ENCODE data around the gene REV1. TPM values are rescaled to one million over a fixed set of nuclear protein-coding genes. Genes with fewer than 3 reads are reported as not detected.

Gene REV1
- total and polyA plus RNA-seq, 9 of the 15 experiments (the other 6 are each of a cell fraction or from before 2014, with no cell fraction given): 12.8 to 54.4 (median 29.6) TPM

- no peak for DNase-seq (ENCODE audit: extremely low read depth in 1 of 4, low spot score in 3 of 4)
- in situ Hi-C loops (cut with MboI): no loop called here
- H3K9ac ChIP-seq (ENCODE audit: insufficient read depth in 1 of 2, low read depth in 2 of 2, low read length in 2 of 2): no peak overlapping the region
- H3K4me2 ChIP-seq (ENCODE audit: insufficient read depth, low read length): no peak overlapping the region
- H3K4me1 ChIP-seq (replicated peaks in 1 of 2; ENCODE audit: control insufficient read depth in 2 of 2, insufficient read depth in 2 of 2, low read length in 2 of 2): peaks cover 5 to 38% of the 10 kb centered on the region in 2 experiments
- H3K36me3 ChIP-seq (ENCODE audit: control insufficient read depth, insufficient read depth, low read length): peaks cover 22% of the 10 kb centered on the region; the same call in 2 of the 3 replicates
- BruUV-seq (replicated peaks): no TSS peak
- ChIA-PET CTCF (ENCODE audit: low intra/inter-chr PET ratio) (no interaction called here), POLR2A (no interaction called here)
- H4K20me1 ChIP-seq (replicated peaks; ENCODE audit: control insufficient read depth, insufficient read depth, low read length): peaks cover 34% of the 10 kb centered on the region
- H3K79me2 ChIP-seq (ENCODE audit: control insufficient read depth, insufficient read depth, low read length): peaks cover 100% of the 10 kb centered on the region
- H3K27me3 ChIP-seq (ENCODE audit: control insufficient read depth in 2 of 2, insufficient read depth in 2 of 2, low read length in 2 of 2): no peaks in the 10 kb centered on the region
- H3K27ac ChIP-seq (ENCODE audit: extremely low read depth, low read depth, low read length): no peak overlapping the region
- H2AFZ ChIP-seq (ENCODE audit: low read depth, low read length): no peak overlapping the region
- intact Hi-C loops (cut with micrococcal nuclease): no loop called here
- TF ChIP-seq EGR1 (conservative IDR thresholded peaks at IDR 0.05) (0 out of 2 replicates have a peak, but pooled peaks have one; percentile 31), ZNF253 (CRISPR knock-in tag; conservative IDR thresholded peaks at IDR 0.05) (no peak)
- no peak for ATAC-seq
- H3K9me3 ChIP-seq (replicated peaks; ENCODE audit: control insufficient read depth, insufficient read depth, low read depth, low read length): no peaks in the 10 kb centered on the region
- no peak for FAIRE-seq
- H3K9me1 ChIP-seq (ENCODE audit: control insufficient read depth, insufficient read depth, low read length): no peaks in the 10 kb centered on the region
- 41% methylated on average over 1 of the region's 1 CpG for WGBS (ENCODE audit: insufficient coverage, low coverage, missing lambda C conversion rate)
- H3K4me3 ChIP-seq: no peak overlapping the region
These were observed 9.4 kb downstream of the REV1 start for GRCh38 chr2:99480390-99480789.

- POLR2A ChIA-PET: no interaction called here
- in situ Hi-C loops (cut with MboI): no loop called here
- H4K20me1 ChIP-seq (replicated peaks; ENCODE audit: control insufficient read depth, insufficient read depth, low read length): peaks cover 30% of the 10 kb centered on the region; the same call in 1 of the 2 replicates
These were observed 11.2 kb downstream of the REV1 start for GRCh38 chr2:99478632-99479031.

More at GRCh38 chr2:99478632-99479031, 11.2 kb downstream of the REV1 start:
- H2AFZ ChIP-seq (ENCODE audit: low read depth, low read length): no peak overlapping the region
- peaks cover 100% of the 10 kb centered on the region for H3K79me2 ChIP-seq (ENCODE audit: control insufficient read depth, insufficient read depth, low read length)
- BruUV-seq (replicated peaks): no TSS peak
- DNase-seq (ENCODE audit: extremely low read depth in 1 of 4, low spot score in 3 of 4) (no peak), FAIRE-seq (no peak), ATAC-seq (no peak)
- no peak overlapping the region; the same call in 1 of the 2 replicates for H3K4me2 ChIP-seq (ENCODE audit: insufficient read depth, low read length)
- H3K36me3 ChIP-seq (ENCODE audit: control insufficient read depth, insufficient read depth, low read length): peaks cover 20% of the 10 kb centered on the region; the same call in 2 of the 3 replicates
- no peak overlapping the region for H3K27ac ChIP-seq (ENCODE audit: extremely low read depth, low read depth, low read length)
- H3K4me1 ChIP-seq (replicated peaks in 1 of 2; ENCODE audit: control insufficient read depth in 2 of 2, insufficient read depth in 2 of 2, low read length in 2 of 2): peaks cover 14 to 24% of the 10 kb centered on the region in 2 experiments; a peak in 4 of 5 replicates
- TF ChIP-seq ZC3H11A (IDR thresholded peaks at IDR 0.05; ENCODE audit: low read depth, low read length) (no peak), PBX2 (CRISPR knock-in tag; IDR thresholded peaks at IDR 0.05; ENCODE audit: low read depth) (no peak), PBX2 (tag; conservative IDR thresholded peaks at IDR 0.05; ENCODE audit: low read depth) (0 out of 2 replicates have a peak, but pooled peaks have one; percentile 37)
- 59% methylated on average over 5 of the region's 5 CpGs for WGBS (ENCODE audit: insufficient coverage, low coverage, missing lambda C conversion rate)
- H3K9me1 ChIP-seq (ENCODE audit: control insufficient read depth, insufficient read depth, low read length): no peaks in the 10 kb centered on the region
- intact Hi-C loops (cut with micrococcal nuclease): no loop called here
- H3K27me3 ChIP-seq (ENCODE audit: control insufficient read depth in 2 of 2, insufficient read depth in 2 of 2, low read length in 2 of 2): no peaks in the 10 kb centered on the region
- no peak overlapping the region for H3K9ac ChIP-seq (ENCODE audit: insufficient read depth in 1 of 2, low read depth in 2 of 2, low read length in 2 of 2)
- no peak overlapping the region for H3K4me3 ChIP-seq
- CTCF ChIA-PET (ENCODE audit: low intra/inter-chr PET ratio): no interaction called here
- H3K9me3 ChIP-seq (replicated peaks; ENCODE audit: control insufficient read depth, insufficient read depth, low read depth, low read length): no peaks in the 10 kb centered on the region
